GM19351 (cell line): ENCODE results near the gene UNC119.
A peak's percentile ranks its signal among the peaks of the same experiment; 100 is the strongest.
"Not testable (repeated sequence)": the region's sequence is repeated elsewhere in the genome, so short reads cannot be mapped to it uniquely, and the experiment has no call there.

Experiments used
- ATAC-seq: cut with Tn5 transposase; IDR thresholded peaks from one replicate; pipeline ENCODE4 v1.9.1; 2021; ENCODE audit warnings: mild to moderate bottlenecking, moderate library complexity; ENCODE audit not compliant: unreplicated experiment

UNC119 gene

GRCh38 chr17:28552176-28552999, at the start of gene UNC119:
Gene UNC119, minus strand, starts transcription at chr17:28552624. Its CDS starts 67 bp downstream, at chr17:28552557.
- ATAC-seq = peak; percentile 52

- ATAC-seq = peak; percentile 58
These were observed 47.1 kb upstream of the UNC119 start for GRCh38 chr17:28599311-28600184.

- ATAC-seq = peak; percentile 75
These were observed 46.4 kb upstream of the UNC119 start, which contains the start of gene SPAG5 for GRCh38 chr17:28598799-28599310. Gene SPAG5, minus strand, starts transcription at chr17:28599025. Its CDS starts 79 bp downstream, at chr17:28598946.

- ATAC-seq = peak; percentile 12
These were observed 46.0 kb upstream of the UNC119 start for GRCh38 chr17:28598389-28598788.

- no peak for ATAC-seq
These were observed 45.4 kb upstream of the UNC119 start for GRCh38 chr17:28597606-28598383.

DNA sequence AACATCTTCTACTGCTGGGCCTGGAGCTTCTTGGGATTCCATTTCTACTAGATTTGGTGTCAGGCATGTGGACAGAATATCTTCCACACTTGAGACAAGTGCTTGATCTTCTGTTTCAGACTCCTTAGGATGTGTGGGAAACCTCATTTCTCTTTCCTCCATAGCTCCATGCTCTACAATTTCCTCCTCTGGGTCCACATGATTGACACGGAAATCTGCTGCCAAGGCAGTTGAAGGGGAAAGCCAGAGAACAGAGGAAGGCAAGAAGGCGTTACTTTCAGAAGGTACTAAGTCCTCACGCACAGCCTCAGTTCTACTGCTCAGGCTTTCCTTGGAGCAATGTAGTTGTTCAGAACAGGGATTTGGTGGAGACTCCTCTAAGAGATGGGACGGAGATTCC, 39.8 kb upstream of the UNC119 start:
- ATAC-seq = no peak

DNA sequence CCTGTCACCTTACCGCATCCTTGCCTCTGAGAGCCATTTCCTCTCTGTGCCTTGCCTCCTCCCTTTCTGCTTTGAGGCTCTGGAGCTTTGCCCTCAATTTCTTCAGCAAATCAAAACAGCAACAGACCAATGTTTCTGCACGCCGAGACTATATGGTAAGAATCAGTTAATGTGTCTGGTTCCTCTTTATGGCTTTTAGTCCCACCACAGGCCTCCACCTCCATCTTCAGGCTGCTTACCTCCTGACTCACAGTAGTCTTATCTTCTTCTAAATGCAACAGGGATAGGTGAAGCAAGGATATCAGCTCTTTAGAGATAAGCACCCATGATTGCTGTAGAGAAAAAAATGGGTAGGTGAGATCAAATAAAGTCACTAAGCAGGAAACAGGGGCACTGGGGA, 33.4 kb upstream of the UNC119 start:
- no peak for ATAC-seq

DNA sequence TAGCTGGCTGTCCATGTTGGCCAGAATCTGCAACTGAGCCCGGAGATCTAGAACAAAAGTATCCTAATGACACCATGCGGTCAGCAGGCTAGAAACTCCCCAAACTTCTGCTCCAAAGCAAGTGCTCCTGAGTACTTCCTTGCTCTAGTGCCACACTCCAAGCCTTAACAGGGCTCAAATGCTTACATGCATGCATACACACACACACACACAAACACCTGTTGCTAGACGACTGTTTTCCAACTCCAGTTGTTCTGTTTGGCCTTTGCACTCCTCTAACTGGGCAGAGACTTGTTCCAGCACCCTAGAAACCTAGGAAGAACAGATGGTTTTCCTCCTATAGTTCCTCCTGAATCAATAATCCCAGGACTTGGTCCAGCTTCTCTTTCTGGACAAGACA, 32.0 kb upstream of the UNC119 start:
- no peak for ATAC-seq

DNA sequence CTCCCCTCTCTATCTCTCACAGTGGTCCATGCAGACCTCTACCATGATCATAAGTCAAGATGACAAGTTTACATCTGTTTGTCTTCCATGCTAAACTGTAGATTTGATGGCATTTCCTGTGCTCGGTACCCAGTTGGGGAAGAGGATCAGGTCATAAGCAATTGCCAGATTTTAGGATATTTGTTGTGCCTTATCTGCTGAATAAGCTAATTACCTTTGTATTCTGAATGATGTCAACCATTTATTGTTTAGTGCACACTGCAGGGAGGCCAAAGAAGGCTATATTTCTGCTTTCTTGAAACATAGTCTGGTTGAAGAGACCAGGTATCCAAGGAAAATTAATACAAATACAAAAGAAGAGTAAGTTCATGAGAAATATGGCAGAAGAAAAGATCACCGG, 30.1 kb upstream of the UNC119 start:
- no peak for ATAC-seq

GRCh38 chr17:28580959-28581358, 28.5 kb upstream of the UNC119 start:
- no peak for ATAC-seq

DNA sequence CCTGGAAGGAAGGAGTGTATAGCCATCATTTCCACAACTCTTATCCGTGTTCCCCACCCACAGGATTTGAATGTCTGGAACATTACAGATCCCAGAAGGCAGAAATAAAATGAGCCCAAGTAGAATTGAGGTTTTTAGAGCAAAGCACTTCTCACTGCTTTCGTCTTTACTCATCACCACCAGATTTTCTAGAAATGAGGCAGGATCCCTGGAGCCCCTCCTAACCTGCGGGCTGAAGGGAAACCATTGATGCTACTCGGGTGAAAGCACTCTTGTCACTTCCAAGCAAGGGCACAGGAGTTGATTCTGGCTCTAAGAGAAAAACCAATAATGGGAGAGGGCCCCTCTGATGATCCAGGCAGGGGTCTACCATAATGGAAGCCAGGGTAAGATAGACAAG, 27.1 kb upstream of the UNC119 start:
- no peak for ATAC-seq

GRCh38 chr17:28578246-28579195, 26.1 kb upstream of the UNC119 start:
- ATAC-seq = no peak

GRCh38 chr17:28577466-28577824, 25.0 kb upstream of the UNC119 start:
- no peak for ATAC-seq

- ATAC-seq = peak; percentile 92
These were observed 24.5 kb upstream of the UNC119 start, which contains the start of gene ALDOC for GRCh38 chr17:28576758-28577465. Gene ALDOC, minus strand, starts transcription at chr17:28576895. Its CDS starts 1,363 bp downstream, at chr17:28575532.

DNA sequence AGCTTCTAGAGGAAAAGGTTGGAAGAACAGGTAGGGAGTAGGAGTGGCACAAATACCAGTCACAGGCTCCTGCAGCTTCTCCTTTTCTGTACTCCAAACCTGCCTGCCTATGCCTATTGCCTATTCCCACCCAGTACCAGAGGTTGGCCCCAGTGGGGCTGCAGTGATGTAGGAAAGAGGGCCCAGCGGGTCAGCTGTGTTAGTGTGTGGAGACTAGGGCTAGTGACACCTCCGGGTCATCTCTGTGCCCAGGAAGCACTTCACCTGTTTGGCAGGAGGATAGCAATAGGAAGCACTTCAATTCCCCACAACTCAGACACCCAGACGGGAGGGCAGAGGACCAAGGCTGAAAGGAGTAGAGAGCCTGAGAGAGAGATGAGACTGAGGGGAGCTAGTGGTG, 23.6 kb upstream of the UNC119 start:
- not testable (repeated sequence) for ATAC-seq

- no peak for ATAC-seq
These were observed 22.8 kb upstream of the UNC119 start for GRCh38 chr17:28575126-28575795.

DNA sequence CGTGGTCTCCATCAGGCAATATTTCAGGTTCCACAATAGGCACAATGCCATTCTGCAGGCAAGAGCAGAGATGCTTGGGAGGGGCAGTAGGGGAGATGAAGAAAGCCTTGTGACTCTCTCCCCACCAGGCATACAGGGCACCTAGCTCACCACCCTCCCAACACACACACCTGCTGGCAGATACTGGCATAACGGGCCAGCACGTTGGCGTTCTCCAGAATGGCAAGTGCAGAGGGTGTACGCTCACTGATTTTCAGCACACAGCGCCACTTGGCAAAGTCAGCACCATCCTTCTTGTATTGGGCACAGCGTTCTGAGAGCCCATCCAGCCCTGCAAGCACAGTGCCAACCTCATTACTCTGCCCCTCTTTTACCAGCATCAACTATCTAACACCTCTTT, 22.1 kb upstream of the UNC119 start:
- no peak for ATAC-seq

GRCh38 chr17:28573966-28574480, 21.6 kb upstream of the UNC119 start:
- no peak for ATAC-seq
